Activated CD8-positive, alpha-beta memory T cell treated with anti-CD3 and anti-CD28 coated beads, Interleukin-2, amount 50 U/mL, for 1 hour (primary cell): ENCODE data around the gene SNTB2.
"Not testable (repeated sequence)": the region's sequence is repeated elsewhere in the genome, so short reads cannot be mapped to it uniquely, and the experiment has no call there.

Experiments
- DNase-seq: peaks from one replicate; pipeline ENCODE4 v3.0.0-alpha.2; 2020; ENCODE audit errors: extremely low read depth

The SNTB2 gene

DNA sequence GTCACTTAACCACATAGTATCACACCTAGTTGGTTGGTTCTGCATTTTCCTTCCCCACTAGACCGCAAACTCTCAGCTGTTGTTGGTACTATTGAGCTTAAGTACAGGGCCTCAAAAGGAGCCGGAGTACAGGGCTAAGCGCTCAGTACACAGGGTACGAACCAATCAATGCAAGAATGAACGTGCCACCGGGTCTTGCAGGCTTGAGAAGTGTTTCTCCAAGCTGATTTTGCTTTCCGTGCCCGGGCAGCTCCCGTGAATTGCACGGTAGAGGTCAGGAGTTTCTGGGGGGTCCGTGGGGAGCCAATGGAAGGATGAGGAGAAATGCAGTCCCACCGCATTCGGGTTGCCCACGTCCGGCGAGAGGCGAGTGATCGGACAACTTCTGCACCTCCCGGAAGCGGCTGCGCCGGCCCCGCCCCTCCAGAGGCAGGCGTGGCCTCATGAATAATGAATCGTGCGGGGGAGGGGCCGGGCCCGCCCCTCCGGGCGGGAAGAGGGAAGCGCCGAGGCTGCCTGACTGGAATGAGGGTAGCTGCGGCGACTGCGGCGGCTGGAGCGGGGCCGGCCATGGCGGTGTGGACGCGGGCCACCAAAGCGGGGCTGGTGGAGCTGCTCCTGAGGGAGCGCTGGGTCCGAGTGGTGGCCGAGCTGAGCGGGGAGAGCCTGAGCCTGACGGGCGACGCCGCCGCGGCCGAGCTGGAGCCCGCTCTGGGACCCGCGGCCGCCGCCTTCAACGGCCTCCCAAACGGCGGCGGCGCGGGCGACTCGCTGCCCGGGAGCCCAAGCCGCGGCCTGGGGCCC lies at the start of gene SNTB2:
Gene SNTB2, plus strand, starts transcription at position 523 of the 804 bp plus-strand sequence. Its CDS starts 3 bp downstream, at position 526.
- DNase-seq, result no peak

DNA sequence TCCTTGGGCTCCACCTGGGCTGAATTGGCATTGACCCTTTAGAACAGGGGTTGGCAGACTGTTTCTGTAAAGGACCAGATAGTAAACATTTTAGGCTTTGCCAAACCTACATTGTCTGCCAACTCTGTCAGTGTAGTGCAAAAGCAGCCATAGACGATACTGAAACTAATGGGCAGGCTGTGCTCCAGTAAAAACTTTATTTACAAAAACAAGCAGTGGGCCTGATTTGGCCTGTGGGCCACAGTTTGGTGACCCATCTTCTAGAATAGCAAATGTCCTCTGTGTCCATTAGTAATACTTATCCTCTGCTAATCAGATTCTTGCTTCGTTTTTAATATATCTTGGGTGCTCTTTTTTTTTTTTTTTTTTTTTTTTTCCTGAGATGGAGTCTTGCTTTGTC lies 48.4 kb upstream of the SNTB2 start:
- DNase-seq, result no peak

DNA sequence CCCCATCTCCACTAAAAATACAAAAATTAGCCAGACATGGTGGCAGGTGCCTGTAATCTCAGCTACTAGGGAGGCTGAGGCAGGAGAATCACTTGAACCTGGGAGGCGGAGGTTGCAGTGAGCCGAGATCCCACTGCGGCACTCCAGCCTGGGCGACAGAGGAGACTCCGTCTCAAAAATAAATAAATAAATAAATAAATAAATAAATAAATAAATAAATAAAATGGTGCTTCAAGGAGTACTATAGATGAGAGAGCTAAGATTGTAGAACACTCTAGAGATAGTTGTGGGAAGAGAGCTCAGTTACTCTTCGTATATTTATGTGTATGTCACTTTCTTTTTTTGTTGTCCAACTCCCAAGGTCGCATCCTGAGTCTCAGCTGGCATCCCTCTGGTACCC lies 47.5 kb upstream of the SNTB2 start:
- not testable (repeated sequence) for DNase-seq

DNA sequence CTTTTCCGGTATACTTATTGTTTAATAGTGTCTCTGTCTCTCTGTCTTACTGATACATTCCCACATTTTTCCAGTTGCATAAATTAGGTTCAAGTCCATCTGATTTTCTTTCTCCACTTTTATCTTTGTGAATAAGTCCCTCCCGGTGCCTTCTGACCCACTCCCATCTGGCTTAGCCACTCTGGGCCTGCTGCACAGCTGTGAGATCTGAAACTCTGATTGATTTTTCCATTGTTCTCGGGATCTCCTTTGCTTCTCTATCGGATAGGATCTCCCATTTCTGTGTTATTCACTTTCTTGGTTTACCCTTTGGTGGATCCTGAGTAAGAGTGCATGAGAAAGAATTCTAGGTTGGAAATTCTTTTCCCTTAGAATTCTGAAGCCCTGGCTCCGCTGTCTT lies 46.0 kb upstream of the SNTB2 start:
- DNase-seq, result no peak

DNA sequence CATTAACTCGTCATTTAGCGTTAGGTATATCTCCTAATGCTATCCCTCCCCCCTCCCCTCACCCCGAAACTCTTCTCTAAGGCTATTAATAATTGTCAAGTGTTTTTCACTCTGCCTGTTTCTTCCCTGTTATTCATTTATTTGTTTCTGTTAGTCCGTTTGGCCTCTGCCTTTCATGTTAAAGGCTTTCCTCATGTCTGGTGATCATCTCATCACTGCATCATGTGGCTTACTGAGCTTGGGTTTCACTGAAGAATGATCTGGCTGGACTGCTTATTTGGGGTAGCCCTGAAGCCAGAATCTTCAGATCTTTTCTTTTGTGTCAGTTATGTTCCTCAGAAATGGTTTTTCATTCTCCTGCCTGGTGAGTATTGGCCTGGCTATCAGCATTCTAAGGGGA lies 45.0 kb upstream of the SNTB2 start:
- no peak for DNase-seq

DNA sequence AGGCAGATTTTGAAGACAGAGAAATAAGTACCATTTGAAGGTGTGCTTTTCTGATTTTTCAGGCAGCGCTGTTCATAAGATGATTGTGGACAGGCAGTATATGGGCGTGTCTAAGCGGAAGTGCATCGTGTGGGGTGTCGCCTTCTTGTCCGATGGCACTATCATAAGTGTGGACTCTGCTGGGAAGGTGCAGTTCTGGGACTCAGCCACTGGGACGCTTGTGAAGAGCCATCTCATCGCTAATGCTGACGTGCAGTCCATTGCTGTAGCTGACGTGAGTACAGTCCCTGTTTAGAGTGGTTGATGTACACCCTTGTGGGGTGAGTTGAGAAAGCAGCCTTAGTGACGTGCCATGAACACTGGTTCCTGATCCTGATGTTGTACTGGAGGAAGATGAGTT lies 43.8 kb upstream of the SNTB2 start:
- no peak for DNase-seq

DNA sequence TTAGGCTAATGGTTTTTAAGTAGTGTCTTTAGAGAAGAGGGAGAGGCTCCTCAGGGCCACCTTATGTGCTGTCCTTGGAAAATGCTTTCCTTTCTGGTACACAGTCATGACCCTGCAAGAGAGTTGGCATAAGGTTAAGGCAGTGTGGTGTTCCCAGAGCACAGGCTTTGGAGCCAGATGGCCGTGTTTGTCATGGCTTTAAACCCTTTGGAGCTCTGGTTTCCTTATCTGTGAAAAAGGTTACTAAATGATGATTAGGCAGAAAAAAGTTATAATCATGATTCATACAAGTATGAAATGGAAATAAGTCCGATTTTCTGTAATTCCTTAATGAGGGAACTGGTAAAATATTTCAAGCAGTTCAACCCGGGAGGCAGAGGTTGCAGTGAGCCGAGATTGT lies 41.3 kb upstream of the SNTB2 start:
- DNase-seq, result no peak

DNA sequence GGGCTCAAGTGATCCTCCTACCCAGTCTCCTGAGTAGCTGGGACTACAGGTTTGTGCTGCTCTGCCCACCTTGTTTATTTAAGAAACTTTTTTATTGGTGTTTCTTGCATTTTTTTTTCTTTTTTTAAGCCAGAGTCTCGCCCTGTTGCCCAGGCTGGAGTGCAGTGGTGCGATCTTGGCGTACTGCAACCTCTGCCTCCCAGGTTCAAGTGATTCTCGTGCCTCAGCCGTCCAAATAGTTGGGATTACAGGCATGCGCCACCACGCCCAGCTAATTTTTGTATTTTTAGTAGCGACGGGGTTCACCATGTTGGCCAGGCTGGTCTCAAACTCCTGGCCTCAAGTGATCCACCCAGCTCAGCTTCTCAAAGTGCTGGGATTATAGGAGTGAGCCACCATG lies 37.3 kb upstream of the SNTB2 start:
- not testable (repeated sequence) for DNase-seq

DNA sequence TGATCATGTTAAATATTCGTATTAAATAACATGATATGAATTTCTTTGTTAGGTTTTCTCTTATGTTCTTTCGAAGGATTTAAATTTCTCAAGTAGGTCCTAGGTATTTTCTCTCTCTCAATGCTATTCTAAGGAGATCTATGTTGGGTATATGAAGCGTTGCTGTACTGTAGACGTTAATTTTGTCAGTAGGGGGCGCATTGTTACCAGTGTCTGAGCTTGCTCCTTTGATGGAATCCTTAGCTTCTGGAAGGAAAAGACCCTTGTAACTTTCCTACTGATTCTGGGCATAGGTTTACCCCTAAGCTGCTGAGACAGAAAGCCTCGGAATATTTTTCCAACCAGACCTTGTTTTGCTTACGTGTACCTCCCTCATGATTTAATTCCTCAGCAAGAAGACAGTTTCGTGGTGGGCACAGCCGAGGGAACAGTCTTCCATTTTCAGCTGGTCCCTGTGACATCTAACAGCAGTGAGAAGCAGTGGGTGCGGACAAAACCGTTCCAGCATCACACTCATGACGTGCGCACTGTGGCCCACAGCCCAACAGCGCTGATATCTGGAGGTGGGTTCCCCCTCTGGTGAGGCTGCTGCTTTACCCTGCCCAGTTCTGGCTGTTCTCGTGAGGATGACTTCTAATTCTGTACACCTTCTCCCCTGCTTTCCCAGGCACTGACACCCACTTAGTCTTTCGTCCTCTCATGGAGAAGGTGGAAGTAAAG lies 36.7 kb upstream of the SNTB2 start:
- DNase-seq, result no peak

DNA sequence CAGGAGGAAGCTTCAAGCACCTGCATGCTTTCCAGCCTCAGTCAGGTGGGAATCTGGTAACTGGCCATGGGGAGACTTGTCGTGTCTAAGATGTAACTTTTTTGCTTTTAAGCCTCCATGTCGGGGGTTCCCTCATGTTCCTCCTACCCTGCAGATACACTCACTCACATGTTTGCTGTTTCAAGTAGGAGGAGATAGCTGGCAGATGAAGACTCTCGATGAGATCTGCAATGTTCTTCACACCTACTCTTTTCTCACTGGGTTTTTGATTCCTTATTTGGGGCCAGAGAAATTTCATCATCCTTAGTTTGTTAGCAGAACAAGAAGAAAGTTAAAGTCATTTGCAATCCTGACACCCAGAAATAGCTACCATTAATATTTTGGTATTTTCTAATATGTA lies 29.8 kb upstream of the SNTB2 start:
- DNase-seq, result no peak

DNA sequence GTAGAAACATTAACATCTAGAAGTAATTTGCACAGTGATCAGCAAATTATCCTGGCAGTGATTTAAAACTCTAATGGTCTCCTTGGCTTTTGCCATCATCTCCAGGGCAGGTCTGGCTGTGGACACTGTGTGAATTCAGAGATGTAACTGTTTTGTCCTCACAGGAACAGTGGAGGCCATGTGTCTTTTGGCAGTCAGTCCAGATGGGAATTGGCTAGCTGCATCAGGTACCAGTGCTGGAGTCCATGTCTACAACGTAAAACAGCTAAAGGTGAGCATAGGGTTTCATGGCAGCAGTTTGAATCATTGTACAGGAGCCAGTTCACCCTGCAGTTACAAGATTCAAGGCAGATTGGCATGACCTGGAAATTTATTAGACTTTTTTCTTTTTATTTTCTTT lies 26.8 kb upstream of the SNTB2 start:
- no peak for DNase-seq

DNA sequence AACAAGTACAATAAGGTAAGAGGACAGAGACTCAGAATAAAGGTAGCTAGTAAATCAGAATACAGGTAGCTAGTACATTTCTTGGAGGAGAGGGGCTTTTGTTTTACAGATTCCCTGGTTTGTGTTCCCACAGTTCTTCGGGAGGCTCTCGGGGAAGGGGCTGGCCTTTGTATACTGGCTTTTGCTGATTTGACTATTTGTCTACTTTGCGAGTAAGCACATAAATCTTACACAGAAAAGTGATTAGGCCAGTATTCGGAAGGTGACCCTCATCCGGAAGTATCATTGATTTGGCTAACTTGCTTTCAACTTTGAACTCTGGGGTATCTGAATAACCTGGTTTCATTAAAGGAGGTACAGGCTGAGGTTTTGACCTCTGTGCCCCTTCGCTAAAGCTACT lies 21.4 kb upstream of the SNTB2 start:
- DNase-seq, result no peak

DNA sequence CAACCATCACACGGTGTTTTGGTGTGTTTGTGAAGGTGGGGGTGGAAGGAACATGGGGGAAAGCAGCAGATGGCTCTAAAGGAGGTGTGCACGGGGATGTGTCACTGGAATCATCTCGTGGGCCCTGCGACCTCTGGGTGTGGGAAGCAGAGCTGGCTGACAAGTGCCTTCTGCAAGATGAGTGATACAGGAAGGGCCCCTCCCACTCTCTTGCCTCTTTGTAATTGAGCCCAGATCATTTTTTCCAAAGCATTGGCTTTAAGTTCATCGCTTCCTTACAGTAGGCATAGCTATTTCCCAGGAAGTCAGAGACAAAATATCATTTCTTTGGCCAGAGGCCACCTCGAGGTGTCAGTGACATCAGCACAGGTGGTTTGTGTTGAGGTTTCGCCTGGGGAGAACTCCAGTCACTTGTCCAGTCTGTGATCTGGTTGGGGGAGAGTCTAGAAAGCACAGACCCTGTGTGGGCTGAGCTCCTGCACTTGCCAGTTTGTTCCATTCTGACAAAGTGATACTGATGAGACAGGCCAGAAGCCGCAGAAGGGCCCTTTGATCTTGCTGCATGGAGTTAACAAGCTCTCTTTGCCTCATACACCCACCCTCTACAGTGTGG lies 20.6 kb upstream of the SNTB2 start:
- no peak for DNase-seq

DNA sequence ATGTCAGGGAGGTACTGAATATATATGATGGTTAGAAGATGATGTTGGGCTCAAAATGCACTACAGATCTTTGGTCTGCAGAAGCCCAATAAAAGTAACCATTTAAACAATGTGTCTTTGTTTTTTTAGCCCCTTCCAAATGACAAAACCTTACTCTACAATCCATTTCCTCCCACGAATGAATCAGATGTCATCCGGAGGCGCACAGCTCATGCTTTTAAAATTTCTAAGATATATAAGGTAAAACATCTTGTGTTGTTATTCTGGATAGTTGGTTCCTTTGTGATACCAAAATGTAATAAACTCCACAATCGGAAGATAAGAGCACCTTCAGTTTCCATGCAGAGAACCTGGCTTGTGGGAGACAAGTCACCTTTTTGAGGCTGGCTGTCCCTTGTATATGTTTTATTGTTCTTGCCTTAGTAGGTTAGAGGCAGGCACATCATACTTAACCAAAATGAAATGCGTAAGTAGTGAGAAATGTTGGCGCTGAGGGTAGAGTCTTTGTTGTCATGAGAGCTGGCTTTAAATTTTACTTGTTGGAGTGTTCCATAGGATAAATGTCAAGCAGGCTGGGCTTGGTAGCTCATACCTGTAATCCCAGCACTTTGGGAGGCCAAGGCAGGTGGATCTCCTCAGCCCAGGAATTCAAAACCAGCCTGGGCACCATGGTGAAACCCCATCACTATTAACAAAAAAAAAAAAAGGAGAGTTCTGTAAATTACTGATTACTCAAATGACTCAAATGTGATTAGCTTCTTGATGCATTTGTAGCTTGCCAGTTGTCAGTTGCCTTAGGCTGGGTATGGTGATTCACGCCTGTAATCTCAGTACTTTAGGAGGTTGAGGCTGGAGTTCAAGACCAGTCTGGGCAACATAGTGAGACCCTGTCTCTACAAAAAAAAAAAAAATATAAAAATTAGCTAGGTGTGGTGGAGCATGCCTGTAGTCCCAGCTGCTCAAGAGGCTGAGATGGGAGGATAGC lies 19.7 kb upstream of the SNTB2 start:
- DNase-seq, result no peak

DNA sequence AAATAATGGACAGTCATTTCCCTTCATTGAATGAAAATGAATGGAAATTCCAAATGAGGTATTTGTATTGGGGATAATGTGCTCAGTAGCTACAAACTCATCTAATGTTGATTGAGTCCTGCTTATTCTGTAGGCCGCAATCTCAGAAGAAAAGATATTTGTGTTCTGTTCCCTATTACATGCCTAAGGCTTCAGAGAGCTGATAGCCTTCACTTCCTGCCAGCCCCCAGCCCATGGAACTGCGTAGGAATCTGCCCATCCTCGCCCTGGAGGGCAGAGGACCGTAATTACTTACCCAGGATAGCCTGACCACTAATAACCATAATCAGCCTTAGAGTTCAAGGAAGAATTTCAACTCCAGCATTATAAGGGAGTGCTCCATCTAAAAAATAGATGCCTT lies 17.9 kb upstream of the SNTB2 start:
- no peak for DNase-seq

DNA sequence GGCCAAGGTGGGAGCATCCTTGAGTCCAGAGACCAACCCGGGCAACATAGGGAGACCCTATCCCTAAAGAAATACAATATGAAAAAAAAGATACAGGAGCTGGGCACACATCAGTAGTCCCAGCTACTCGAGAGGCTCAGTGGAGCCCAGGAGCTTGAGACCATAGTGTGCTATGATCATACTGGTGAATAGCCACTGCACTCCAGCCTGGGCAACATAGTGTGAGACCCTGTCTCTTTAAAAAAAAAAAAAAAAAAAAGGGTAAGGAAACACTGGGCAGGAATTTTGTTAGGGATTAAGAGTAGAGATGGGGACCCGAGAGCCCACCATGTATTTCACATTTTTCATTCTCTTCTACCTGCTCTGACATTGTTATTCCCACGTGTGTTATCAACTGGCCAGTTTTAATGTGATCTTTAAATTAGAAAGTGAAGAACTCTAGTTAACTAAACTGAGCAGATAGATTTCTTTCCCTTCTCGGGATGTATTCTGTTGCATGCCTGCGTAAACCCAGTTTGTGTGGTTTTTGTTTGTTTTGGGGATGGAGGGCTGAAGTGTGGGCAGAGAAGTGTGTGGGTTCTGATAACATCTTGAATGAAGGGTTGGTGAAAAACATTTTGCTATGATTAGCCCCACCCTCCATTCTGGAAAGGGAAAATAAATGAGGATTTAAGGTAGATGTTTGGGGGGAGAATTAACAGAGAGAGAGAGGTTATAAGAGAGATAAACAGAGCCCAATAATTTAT lies 17.2 kb upstream of the SNTB2 start:
- DNase-seq, result no peak

DNA sequence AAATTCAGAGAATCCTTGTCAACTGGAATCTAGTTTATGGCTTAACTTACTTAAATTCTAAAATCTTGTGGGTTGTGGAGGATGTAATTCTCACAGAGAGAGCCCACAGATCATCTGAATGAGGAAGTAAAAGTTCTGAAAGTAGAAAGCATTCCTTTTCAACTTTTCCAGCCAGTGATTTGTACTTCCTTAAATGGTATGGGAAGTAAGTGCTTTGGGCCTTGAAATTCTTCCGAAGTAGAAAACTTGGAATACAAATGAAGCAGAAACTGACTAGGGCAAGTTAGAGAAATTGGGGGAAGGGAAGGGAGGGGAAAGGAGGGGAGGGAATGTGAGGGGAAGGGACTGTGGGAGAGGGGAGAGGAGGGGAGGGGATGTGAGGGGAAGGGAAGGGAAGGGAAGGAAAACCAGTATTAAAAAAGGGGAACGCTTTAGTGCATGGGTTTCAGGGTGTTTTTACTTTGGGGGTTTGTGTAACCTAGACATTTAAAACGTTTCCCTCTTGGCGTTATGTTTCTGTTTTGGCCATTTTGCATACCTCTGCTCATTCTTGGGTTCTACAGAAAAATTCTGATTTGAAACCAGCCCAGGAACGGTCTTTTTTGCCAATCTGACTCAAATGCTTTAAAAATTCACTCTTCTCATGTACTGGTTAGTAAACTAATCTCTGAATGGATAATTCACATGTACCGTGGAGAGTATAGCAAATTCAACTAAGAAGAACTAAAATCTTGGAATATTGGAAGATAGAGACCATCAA lies 15.5 kb upstream of the SNTB2 start:
- DNase-seq, result no peak

DNA sequence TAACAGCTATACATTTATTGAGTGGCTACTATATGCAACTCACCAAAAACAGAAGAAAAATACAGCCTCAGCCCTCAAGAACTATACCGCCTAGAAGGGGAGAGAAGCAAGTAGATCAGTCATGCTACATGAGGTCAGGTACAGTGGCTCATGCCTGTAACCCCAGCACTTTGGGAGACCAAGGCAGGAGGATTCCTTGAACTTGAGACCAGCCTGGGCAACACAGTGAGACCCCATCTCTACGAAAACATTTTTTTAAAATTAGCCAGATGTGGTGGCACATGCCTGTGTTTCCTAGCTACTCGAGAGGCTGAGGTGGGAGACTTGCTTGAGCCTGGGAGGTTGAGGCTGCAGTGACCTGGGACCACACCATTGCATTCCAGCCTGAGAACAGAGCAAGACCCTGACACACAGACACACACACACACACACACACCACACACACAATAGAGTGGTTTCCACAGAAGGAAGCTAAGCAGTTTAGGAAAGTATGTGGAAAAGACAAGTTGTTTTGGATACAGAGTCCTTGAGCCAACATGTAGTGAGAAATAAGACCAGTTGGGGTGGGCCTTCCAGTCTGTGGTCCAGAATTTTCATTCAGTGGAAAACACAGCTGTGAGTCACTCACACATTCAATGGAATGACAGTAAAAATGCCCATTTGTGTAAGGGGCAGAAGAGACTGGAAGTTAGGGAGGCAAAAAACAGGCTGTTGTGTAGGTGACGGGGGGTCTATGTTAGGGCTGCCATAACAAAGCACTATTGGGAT lies 10.7 kb upstream of the SNTB2 start:
- no peak for DNase-seq

DNA sequence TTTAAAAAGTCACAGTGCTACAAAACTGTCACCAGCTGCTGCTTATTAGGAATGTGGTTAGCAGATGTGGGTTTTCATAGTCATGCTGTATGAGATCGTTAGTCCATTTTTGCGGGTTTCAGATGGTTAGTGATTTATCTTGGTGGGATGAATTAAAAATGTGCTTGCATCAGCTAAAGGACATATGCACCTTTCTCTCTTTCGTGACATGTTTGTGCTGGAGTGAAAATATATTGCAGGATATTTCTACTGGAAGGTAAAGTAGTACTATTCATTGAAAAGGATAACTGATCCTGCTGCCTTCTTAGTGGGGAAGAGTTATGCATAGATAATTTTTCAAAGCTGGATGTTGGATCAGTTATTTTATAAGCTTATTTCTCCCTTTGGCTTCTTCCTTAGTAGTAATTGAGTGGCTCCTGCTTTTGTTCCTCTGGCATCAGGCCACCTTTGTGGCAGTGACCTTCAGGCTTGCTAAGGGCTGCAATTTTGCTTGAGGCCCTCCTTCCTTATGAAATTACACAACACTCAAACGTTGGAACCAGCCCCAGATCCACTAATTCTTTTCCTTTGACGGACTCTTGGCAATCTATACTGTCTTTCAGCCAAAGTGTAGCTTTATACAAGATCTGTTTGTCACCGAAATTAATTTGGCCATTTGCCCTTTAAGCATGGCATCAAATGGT lies 7.5 kb upstream of the SNTB2 start:
- DNase-seq, result no peak
